AG08395 (cell line): Measurements from ENCODE around the gene RADIL.

ENCODE experiments used
- DNase-seq: peaks from one replicate; pipeline ENCODE4 v3.0.0; 2012; ENCODE audit warnings: mixed read lengths, low spot score

The RADIL gene

DNA sequence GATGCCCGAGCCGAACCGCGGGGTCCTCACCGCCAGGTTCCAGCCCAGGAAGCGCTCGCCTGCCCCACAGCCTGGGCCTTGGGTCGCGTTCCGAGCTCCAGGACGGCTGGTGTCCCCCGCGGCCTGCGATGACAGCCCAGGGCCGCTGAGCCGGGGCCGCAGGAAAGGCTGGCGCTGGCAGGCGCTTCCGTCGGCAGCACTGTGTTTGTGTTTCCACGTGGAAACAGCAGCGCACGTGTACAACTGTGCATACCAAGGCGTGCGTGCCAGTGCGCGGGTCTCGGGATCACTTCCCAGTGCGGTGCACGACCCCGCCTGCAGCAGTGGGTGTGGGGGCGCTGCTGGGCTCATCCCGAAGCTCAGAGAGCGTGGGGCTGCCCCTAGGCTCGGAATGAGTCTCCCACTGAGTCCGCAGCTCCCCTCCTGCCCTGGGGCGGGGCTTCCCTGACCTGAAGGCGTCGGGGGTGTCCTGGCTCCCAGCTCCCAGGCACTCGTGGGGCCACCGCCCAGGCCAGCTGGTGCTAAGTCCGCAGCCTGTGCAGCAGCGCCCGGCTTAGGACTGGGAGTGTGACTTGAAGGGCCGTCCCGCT lies 90.9 kb downstream of the RADIL start:
- no peak for DNase-seq

DNA sequence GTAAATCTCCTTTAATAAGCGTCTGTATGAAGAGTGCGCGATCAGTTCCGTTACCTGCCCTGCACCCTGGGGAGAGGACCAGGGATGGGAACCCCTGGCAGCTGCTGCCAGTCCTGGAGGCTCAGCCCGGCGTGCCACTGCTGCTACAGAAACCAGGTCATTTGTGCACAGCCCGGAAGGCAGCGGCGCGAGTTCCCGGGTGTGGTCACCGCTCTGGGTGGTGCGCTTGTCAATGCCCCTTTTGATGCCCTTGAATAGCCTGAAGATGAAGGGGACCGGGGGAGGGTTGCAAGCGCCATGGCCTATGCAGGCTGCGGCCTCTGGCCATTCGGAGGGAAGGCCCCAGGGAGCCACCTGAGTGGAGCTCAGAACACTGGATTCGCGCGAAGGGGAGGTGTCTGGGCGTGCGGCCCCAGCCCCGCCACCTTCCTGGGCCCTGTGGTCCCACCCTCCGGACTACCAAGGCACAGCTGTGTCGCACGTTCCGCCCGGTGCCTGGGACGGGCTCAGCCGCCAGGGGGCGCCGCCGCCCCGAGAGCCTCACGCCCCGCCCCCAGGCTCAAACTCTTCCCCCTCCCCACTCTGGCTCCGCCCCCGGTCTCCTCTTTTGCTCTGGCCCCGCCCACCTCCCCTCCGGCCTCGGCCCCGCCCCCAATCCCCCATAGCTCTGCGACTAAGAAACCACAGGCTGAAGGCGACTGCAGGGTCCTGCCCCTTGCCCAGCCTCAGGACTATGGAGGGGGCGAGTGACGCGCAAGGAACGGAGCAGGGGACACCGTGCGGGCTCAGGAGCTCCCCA lies 91.6 kb downstream of the RADIL start:
- peak; percentile 86 for DNase-seq

DNA sequence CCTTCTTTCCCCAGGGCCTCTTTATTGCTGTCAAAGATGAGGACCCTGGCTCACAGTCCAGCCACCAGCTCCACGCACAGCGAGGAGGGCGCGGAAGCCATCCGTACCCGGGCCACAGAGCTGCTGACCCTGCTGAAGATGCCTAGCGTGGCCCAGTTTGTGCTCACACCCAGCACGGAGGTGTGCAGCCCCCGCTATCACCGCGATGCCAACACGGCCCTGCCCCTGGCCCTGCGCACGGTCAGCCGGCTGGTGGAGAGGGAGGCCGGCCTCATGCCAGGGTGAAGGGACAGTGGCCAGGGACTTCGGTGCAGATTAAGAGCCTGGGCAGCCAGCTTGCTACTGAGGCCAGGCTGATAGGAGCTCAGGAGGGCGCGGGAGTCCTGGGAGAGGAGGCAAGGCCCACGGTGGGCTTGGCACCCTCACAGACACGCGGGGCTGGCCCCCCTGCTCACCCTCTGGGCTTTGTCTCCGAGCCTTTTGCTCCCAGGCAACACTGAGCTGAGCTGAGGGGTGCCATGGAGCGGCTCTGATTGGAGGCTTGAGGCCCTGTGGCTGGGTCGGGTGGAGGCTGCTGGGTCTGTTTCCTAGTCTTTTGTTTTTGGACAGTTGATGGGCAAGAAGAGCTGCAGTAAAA lies 92.3 kb downstream of the RADIL start:
- DNase-seq: no peak

DNA sequence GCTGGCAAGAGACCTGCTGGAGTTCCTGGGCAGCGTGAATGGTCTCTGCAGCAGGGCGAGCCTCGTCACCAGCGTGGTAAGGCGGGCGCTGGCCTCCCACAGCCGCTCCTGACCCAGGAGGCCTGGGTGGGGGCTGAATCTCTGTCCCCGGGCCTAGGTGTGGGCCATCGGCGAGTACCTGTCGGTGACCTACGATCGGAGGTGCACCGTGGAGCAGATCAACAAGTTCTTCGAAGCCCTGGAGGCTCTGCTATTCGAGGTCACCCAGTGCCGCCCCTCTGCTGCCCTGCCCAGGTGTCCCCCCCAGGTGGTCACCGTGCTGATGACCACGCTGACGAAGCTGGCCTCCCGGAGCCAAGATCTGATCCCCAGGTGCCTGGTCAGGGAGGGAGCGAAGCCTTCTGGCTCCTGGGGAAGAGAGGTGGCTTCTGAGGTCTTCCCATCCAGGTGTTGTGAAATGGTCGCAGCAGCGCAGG lies 93.0 kb downstream of the RADIL start:
- DNase-seq: no peak

DNA sequence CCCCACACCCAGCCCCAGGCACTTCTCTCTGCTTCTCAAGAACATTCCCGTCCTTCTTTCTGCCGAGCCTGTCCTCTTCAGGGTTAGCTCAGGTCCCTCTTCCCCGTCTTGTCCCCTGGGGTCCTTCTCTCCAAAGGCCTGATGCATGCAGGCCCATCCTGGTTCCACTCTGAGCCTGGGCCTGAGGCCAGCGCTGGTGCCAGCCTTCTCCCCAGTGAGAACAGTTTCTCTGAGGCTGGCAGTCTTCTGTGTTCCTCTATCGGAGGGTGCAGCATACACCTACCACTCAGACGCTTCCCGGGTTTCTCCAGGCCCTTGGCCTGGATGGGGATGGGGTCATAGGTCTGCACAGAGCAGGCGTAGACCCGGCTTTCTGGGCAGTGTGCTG lies 93.4 kb downstream of the RADIL start:
- no peak for DNase-seq

DNA sequence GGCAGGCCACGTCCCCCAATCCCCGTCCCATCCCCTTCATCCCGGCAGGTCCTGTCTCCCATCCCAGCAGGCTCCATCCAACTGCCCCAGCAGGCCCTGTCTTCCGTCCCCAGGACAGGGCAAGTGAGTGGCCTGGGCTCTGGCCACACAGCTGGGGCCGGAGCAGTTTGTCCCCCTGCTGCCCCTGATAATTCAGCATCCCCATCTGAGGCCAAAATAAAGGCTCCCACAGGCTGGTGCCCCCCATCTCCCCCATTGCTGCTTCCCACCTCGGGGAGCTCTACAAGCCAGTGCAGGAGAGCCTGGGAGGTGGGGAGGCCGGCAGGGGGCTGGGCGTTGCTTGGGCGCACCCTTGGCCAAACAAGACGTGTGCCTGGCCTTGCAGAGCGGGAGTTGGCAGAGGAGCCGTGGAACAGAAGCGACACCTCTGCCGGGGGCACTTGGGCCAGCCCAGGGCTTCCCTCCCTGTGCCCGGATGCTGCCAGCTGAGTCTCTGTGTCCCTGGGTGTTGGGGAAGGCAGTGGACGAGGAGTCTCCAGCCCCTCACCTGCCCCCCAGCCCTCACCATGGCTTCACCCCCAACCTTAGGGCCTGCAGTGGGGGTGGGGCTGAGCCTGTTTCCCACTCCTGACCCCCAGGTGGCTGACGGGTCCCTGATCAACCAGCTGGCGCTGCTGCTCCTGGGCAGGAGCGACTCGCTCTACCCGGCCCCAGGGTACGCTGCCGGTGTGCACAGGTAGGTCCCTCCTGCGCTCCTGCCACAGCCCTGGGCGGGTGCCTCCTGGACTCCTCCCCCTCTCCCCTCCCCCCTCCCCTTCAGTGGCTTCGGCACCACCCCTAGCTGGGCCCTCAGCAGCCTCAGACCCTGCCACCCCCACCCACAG lies 94.1 kb downstream of the RADIL start:
- no peak for DNase-seq

DNA sequence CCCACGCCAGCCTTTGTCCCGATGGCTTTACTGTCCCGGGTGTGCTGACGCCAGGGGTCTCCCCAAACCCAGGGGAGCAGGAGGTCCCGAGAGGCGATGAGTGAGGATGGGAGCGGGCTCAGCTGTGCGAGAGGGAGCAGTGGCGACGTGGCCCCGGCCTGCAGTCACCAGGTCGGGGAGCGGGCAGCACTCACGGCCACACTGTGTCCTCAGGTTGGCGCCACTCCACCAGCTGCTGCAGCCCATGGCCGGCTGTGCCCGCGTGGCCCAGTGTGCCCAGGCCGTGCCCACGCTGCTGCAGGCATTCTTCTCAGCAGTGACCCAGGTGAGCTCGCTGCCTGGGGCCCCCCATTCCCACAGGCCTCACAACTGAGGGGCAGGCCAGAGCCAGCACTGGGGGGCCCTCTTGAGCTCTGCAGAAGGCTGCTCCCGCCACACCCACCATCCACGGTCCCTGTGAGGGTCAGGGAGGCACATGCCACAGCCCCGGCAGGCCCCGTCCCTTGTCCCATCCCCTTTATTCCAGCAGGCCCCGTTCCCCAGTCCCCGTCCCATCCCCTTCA lies 94.8 kb downstream of the RADIL start:
- no peak for DNase-seq

DNA sequence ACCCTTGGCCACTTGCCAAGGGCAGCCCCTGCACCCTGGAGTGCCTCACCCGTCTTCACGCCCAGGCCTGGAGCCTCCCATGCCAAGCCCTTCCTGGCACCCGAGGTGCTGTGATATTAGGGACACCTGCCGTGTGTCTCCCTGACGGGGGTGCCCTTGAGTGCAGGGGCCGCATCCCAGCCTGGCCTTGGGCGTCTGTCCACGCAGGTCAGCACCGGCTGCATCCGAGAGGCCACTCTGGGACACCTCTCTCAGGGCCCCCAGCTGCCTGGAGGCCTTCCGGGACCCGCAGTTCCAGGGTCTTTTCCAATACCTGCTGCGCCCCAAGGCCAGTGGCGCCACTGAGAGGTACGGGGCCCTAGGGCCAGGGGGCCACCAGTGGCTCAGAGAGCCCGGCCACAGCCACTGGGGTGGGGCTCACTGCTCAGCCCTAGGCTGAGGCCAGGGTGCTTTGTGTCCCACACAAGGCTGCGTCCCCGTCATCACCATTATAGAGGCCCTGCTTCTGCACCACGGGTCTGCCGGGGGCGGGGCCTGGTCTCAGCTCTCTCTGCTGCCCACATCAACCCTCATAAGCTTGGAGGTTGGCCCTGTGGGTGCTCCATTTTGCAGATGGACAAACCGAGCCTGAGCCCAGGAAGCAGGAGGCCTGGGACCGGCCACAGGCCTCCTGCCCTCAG lies 95.4 kb downstream of the RADIL start:
- no peak for DNase-seq

DNA sequence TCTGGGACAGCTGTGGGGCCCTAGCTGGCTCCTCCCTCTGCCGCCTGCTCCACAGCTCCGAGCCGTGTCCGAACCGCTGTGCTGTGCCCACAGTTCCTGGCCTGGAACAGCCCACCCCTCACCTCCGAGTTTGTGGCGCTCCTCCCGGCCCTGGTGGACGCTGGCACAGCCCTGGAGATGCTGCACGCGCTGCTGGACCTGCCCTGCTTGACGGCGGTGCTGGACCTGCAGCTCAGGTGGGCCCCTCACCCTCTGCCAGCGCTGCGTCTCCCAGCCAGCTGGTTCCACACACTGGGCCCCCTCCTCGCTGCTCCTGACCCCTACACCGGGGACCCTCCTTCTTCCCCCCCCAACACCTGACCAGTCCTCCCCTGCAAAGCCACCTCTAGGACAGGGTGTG lies 96.0 kb downstream of the RADIL start:
- no peak for DNase-seq

DNA sequence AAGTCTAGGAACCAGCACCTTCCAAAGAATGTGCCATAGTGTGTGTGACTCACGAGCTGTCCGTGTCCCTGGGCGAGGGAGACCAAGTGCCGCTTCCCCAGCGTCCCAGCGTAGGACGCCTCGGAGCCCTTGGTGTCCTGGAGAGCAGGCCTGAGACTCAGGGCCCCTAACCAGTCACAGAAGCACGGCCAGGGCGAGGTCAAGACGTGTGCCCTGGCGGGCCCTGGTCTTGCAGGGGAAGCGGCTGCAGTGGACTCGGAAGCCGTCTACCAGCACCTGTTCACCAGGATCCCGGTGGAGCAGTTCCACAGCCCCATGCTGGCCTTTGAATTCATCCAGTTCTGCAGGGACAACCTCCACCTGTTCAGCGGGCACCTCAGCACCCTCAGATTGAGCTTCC lies 97.5 kb downstream of the RADIL start:
- DNase-seq: no peak

DNA sequence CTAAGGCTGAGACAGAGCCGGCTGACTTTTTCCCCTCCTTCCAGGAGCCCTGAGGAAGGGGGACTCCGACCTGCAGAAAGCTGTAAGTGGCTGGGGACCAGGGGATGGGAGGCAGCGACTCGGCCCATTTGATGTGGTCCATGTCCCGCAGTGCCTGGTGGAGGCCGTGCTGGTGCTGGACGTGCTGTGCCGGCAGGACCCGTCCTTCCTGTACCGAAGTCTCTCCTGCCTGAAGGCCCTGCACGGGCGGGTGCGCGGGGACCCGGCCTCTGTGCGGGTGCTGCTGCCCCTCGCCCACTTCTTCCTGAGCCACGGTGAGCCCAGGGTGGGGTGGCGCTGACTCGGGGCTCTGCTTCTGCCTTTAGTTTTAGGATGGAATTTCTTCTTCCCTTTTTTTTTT lies 98.1 kb downstream of the RADIL start:
- no peak for DNase-seq

DNA sequence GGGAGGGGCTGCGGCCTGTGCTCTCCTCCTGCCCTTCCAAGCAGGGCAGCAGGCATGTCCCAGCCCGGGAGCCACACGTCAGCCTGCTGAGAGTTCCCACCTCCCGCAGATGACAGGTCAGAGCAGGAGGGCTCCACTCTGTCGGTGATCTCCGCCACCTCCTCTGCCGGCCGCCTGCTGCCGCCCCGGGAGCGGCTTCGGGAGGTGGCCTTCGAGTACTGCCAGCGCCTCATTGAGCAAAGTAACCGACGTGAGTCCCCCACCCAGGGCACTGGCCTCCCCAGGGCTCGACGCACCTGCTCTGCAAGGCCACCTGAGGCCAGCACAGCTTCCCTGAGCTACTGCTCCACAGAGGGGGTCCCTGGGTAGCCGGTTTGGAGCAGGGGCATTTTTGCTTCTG lies 98.7 kb downstream of the RADIL start:
- DNase-seq: no peak

DNA sequence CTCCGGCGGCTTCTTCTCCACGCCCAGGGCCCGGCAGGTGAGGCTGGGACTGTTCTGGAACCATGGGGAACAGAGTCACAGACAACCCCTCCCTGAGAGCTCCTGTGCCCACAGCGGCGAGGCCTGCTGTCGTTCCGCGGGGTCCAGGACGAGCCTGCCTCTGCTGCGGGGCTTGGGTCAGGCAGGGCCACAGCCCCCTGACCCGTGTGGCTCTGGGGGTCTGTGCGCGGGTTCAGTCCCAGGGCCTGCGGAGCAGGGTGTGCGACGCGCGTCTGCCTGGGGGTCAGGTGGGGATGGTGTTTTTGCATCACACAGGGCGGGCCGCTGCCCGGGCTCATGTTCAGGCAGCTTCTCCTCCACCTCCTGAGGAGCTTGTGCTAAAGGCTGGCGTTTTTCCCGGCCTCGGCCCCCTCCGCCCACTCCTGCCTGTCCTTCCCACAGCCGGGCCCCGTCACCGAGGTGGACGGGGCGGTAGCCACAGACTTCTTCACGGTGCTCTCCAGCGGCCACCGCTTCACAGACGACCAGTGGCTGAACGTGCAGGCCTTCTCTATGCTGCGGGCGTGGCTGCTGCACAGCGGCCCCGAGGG lies 99.7 kb downstream of the RADIL start:
- DNase-seq: no peak

DNA sequence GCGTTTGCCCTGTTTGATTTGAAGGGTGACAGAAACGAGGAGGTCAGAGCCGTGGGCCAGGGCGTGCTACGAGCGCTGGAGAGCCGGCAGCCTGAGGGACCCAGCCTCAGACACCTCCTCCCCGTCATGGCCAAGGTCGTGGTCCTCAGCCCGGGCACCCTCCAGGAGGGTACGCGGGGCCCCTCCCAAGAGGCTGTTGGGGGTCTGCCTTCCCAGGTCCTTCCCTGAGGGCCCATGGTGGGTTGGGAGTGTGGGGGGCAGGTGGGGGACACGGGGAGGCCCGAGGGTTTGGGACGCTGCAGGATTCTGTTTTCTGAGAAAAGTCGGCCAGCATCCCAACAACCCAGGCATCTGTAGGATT lies 100.2 kb downstream of the RADIL start:
- no peak for DNase-seq

DNA sequence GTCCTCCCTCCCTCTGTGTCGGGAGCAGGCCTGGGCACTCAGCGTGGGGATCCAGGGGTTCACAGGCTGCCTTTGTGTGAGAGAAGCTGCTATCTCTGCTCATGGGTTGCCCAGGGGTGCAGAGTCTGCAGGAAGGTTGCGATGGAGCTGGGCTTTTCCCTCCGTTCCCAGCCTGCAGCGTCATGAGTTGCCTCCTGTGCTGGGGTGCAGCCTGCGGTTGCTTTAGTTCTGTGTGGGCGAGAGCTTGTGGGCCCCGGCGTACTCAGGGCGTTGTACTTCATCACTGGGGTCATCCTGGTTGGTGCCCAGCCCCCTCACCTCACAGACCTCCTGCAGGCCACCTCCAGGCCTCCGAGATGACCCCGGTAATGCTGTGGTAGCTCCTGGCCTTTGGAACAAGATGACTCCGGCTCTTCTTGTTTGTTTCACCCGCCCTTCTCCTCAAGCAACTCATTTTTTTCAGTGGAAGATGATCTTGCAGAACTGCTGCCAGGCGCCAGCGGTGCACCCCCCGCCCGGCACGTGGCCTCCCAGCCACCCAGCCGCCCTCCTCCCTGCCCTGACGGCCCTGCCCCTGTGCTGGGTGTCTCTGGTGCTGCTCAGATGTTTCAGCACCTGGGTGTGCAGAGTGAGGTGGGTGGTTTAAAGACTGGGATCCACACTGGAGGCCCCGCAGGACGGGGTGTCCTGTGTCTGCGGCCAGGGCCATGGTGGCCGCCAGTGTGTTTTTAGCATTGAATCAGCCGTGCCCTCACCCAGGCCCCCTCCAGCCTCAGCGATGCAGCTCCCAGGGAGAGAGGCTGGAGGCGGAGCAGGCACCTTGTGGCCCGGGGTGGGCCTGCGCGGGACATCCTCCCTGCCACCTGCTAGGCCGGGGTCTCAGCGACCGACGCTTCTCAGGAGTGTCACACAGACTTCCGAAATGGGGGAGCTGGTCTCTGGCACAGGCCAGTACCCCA lies 100.9 kb downstream of the RADIL start:
- no peak for DNase-seq

DNA sequence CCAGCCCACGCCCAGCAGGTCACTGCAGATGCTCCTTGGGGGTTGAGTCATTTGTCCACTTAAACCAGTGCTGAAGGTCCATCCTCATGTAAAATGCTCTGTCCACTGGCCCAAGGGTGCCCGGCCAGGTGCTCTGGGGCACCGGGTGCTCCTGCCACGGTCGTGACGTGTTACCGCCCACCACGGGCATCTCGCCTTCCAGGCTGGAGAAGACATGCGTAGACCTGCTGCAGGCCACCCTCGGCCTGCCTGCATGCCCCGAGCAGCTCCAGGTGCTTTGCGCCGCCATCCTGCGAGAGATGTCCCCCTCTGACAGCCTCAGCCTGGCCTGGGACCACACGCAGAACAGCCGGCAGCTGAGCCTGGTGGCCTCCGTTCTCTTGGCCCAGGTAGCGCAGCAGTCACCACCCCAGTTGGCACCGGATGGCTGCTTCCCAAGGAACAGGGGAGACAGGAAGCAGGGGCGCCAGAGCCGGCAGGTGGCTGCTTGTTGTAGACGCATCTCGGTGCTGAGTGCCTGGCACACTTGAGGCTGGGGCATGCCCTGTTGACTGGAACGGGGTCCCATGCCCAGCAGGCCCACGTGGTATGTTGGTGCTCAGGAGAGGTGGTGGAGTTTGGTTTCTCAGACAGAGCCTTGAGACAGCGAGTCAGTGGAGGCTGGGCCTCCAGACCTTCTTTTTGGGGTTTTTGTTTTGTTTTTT lies 102.0 kb downstream of the RADIL start:
- DNase-seq: no peak

DNA sequence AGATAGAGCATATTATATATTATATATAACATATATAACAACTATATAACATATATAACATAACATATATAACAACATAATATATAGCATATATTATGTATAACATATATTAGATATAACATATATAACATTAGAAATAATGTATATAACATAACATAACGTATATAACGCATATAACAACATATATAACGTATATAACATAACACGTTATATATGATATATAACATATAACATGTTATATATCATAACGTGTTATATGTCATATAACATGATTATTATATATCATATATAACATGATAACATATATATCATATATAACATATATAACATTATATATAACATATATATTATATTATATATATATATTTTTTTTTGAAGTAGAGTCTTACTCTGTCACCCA lies 104.4 kb downstream of the RADIL start:
- DNase-seq: no peak

DNA sequence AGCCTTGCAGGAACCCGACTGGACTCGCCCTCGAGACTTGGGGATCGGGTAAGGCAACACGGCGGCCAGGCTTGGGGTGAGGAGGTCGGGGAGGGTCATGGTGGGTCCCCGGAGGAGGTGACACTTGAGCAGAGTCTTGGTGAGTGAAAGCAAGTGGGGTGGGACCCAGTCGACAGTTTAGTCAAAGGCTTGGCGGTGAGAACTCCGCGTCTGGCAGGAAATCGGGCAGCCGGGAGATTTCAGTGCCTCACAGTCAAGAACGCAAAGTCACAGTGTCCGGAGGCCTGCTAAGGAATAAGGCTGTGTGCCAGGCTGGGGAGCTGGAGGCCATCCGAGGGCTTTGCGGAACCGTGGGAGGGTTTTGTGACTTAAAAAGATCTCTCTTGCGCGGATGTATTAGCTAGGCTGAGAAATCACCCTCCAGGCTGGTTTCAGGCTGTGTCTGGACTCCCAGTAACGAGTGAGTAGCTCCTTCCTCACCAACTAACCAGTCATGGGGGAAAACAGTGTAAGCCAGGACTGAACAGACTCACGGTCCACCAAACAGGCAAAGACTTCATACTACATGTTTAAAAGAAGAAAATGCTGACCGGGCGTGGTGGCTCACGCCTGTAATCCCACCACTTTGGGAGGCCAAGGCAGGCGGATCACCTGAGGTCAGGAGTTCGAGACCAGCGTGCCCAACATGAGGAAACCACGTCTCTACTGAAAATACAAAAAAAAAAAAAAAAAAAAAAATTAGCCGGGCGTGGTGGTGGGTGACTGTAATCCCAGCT lies 107.5 kb downstream of the RADIL start:
- DNase-seq: peak; percentile 67
